Mesothelial cell of epicardium (in vitro differentiated cells): ENCODE measurements around the gene FHL3. TPM values are rescaled to one million over a fixed set of nuclear protein-coding genes. Genes with fewer than 3 reads are reported as not detected.

ENCODE experiments used
- DNase-seq, 2 experiments: peaks; one replicate each; pipeline ENCODE4 v3.0.0; 2021; ENCODE audit warnings: low spot score in 2 of 2; ENCODE audit not compliant: unreplicated experiment in 2 of 2
- H3K27ac Mint-ChIP-seq: 2 replicates; pipeline ENCODE4 v1.8.0; 2021; ENCODE audit warnings: mixed read lengths
- H3K27me3 Mint-ChIP-seq: 2 replicates; pipeline ENCODE4 v1.8.0; 2021; ENCODE audit warnings: low read depth, mixed read lengths
- H3K36me3 Mint-ChIP-seq: 2 replicates; pipeline ENCODE4 v1.8.0; 2021; ENCODE audit warnings: mixed read lengths
- H3K4me1 Mint-ChIP-seq: 2 replicates; pipeline ENCODE4 v1.8.0; 2021; ENCODE audit warnings: mixed read lengths
- H3K4me3 Mint-ChIP-seq: 2 replicates; pipeline ENCODE4 v1.8.0; 2021; ENCODE audit warnings: mild to moderate bottlenecking, moderate library complexity, mixed read lengths
- H3K9me3 Mint-ChIP-seq: 2 replicates; pipeline ENCODE4 v1.8.0; 2021; ENCODE audit warnings: mixed read lengths
- total RNA-seq: library from RNA; stranded (reverse); gene quantifications from 3 replicates; pipeline ENCODE4 v1.2.1, GENCODE V29; 2021
- TF ChIP-seq, protein P1 (sequence below): fragments of 200-600 bp; sonication (generic); IDR thresholded peaks from one replicate; pipeline ENCODE4 v1.5.0; 2021; ENCODE audit warnings: antibody characterized with exemption; ENCODE audit not compliant: unreplicated experiment

The FHL3 gene
- total RNA-seq, 1 donor from 2014 or later: 50.6 TPM

DNA sequence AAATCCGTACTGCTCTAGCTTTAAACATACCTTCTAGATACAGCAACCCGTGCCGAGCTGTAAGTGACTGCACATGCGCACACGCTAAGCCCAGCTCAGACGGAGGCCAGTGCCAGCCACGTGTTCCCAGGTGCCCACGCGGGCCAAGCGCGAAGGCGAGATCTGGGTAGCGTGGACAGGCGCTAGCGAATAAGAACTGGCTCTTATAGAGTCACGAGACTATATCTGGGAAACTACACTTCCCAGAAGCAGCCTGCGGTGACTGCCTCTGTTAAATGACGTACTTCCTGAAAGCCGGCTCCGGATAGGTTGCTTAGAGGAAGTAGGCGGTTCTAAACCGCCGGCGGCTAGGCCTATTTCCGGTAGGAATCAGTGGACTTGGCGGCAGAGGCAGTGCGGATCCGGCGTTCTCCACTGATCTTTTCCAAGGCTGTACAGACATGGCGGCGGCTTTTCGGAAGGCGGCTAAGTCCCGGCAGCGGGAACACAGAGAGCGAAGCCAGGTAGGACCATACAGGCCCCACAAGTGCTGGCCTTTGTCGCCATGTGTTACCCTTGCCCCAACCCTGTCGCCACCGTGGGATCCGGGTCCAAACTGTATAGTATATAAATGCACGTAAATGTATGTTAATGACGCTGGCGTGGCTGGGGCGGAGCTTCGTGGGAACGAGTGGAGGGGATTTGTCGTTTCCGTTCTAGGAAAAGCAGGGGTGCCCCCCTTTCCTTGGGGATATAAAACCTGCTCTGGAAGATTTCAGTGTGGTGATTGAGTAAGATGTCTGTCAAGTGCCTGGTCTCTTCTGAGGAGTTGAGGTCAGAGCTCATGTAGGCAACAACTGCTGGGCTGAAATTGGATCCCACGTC is 7.3 kb upstream of the FHL3 start, which contains the start of gene UTP11:
UTP11 (plus strand) TSS at position 372 of the 864 bp plus-strand sequence; CDS start at position 441, 69 bp downstream.
- peaks cover 13% of the 10 kb centered on the region for H3K4me1 Mint-ChIP-seq
- H3K27ac Mint-ChIP-seq: peak within 1 kb of the TSS; percentile 98
- peak; percentile 87 to 89 for DNase-seq
- H3K36me3 Mint-ChIP-seq: peaks cover 7% of the 10 kb centered on the region
- H3K9me3 Mint-ChIP-seq: no peaks in the 10 kb centered on the region
- H3K27me3 Mint-ChIP-seq: no peaks in the 10 kb centered on the region
- TF ChIP-seq, protein P1, sequence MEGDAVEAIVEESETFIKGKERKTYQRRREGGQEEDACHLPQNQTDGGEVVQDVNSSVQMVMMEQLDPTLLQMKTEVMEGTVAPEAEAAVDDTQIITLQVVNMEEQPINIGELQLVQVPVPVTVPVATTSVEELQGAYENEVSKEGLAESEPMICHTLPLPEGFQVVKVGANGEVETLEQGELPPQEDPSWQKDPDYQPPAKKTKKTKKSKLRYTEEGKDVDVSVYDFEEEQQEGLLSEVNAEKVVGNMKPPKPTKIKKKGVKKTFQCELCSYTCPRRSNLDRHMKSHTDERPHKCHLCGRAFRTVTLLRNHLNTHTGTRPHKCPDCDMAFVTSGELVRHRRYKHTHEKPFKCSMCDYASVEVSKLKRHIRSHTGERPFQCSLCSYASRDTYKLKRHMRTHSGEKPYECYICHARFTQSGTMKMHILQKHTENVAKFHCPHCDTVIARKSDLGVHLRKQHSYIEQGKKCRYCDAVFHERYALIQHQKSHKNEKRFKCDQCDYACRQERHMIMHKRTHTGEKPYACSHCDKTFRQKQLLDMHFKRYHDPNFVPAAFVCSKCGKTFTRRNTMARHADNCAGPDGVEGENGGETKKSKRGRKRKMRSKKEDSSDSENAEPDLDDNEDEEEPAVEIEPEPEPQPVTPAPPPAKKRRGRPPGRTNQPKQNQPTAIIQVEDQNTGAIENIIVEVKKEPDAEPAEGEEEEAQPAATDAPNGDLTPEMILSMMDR: no peak
- peak within 1 kb of the TSS; percentile 94 for H3K4me3 Mint-ChIP-seq

DNA sequence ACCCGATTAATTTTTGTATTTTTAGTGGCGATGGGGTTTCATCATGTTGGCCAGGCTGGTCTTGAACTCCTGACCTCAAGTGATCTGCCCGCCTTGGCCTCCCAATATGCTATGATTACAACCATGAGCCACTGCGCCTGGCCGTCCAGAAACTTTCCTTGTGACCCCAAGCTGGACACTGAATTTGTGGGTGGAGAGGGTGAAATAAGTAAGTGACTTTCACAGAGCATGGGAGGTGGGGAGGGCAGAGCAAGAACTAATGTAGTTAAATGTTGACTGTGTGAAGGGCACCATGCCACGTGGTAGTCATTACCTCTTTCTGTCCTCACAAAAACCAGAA is 4.5 kb upstream of the FHL3 start:
- Mint-ChIP-seq H3K27me3 (no peaks in the 10 kb centered on the region), H3K27ac (no peak overlapping the region), H3K4me1 (peaks cover 9% of the 10 kb centered on the region), H3K4me3 (no peak overlapping the region), H3K9me3 (no peaks in the 10 kb centered on the region), H3K36me3 (no peaks in the 10 kb centered on the region)
- TF ChIP-seq, protein P1: no peak
- no peak for DNase-seq

DNA sequence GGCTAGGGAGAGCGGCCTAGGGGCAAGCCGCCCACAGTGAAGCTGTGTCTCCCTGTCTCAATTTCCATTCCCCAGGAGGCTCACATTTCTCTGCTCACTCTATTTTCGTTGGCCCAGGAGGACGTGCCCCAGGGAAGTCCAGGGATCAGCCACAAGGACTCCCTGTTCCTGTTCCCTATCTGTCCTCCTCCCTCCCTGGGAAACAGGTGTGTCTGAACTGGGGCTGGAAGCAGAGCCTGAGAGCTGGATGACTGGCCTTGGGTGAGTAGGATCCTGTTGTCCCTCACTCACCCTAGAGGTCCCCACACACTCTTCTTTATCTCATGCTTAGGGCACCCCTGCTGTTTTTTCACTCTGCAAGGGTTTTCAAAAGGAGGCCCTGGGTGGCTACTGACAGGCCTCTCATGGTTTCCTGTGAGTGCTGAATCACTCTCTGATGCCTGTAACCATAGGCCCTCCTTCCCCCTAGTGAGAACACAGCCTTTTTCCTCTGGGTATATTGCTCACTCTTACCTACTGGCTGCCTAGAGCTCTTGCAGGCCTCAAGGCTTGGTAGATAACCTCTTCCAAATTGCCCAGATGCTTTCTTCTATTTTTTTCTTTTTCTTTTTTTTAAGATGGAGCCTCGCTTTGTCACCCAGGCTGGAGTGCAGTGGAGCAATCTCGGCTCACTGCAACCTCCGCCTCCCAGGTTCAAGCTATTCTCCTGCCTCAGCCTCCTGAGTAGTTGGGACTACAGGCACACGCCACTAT is 4.0 kb upstream of the FHL3 start:
- H3K4me3 Mint-ChIP-seq: no peak overlapping the region
- H3K27me3 Mint-ChIP-seq: no peaks in the 10 kb centered on the region
- peaks cover 14% of the 10 kb centered on the region for H3K4me1 Mint-ChIP-seq
- H3K27ac Mint-ChIP-seq: no peak overlapping the region
- TF ChIP-seq, protein P1: no peak
- no peak for DNase-seq
- no peaks in the 10 kb centered on the region for H3K36me3 Mint-ChIP-seq
- H3K9me3 Mint-ChIP-seq: no peaks in the 10 kb centered on the region

DNA sequence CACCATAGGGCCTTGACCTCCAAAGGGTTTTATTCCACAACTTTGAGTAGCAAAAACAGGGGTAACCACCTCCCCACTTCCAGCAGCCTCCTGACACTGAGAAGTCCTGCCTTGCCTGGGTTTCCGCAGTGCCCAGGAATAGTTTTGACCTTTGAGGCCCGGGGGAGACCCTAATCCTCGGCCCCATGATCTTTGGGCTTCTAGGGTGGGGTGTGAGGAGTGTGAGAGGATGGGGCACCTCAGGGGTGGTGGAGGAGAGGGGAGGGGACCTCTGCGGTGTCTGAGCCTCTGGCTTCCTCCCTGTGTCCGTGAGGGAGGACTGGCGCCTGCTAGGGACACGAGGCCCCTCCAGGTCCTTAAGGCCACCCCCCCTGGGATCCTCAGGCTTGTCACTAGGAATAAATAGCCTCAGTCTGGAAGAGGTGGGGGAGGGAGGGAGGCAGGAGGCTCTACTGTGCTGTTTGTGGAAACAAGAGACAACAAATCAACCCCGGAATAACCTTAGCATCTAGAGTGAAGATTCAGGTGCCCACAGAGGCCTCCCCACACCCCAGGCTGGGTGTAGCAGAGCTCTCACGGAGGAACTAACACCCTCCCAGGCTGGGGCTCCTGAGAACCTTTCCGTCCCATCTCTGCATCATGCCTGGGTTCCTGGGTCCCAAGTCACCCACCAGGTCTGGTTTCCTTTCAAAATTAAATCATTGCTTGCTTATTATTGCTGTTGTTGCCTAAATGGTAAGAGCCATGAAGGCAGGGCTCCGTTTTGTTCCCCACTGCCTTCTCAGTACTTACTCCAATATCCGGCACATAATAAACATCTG is 904 bp upstream of the FHL3 start:
- H3K27ac Mint-ChIP-seq: peak overlapping the region; percentile 71
- TF ChIP-seq, protein P1: no peak
- H3K4me1 Mint-ChIP-seq: peaks cover 22% of the 10 kb centered on the region
- DNase-seq: no peak
- peak overlapping the region; percentile 66 for H3K4me3 Mint-ChIP-seq
- H3K27me3 Mint-ChIP-seq: no peaks in the 10 kb centered on the region
- H3K9me3 Mint-ChIP-seq: no peaks in the 10 kb centered on the region
- H3K36me3 Mint-ChIP-seq: no peaks in the 10 kb centered on the region

DNA sequence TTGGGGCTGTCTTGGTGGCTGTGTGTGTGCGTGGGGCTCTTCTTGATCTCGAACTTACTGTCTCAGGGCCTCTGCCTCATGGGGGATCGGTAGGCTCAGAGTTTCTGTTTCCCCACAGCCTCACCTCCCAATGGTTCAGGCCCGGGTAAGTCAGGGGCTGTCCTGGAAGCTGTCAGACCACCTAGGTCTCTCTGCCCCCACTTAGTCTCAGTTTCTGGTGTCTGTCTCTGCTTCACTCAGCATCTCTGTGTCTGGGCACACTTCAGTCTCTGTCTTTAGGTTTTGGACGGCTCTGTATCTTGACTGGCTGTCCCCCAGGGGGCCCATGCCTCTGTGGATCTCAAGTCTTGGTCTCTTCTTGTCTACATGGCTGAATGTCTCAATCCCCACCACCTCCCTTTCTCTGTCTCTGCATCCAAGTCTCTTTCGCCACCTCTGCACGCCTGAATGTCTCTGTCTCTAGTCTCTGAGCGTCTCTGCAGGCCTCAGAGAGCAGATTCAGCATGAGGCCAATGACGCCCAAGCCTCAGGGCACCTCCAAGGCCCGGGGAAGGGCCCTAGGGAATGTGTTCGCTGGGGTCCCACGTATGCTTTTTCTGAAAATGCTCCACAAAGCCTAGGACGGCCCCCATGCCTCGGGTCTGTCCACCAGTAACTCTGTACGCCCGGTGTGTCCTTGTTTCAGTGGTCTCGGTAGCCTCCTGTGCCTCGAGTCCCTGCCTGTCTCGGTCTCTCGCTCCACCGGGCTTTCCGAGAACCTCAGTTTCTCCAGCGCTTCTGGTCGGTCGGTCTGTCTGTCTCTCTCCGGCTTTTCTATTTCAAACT is 818 bp downstream of the FHL3 start:
- Mint-ChIP-seq H3K4me1 (peaks cover 40% of the 10 kb centered on the region), H3K27me3 (no peaks in the 10 kb centered on the region), H3K27ac (peak overlapping the region; percentile 90), H3K4me3 (peak overlapping the region; percentile 82), H3K36me3 (no peaks in the 10 kb centered on the region), H3K9me3 (no peaks in the 10 kb centered on the region)
- DNase-seq: no peak
- TF ChIP-seq, protein P1: no peak
